Measurements from ENCODE around the gene LGMN. TPM values are rescaled to one million over a fixed set of nuclear protein-coding genes. Genes with fewer than 3 reads are reported as not detected.

The LGMN gene
- polyA plus RNA-seq, 1 of the 3 experiments (the other 2 are of a cell fraction) = 76.3 TPM

GRCh38 chr14:92744198-92744597 lies 4.2 kb downstream of the LGMN start:
- ChIA-PET CTCF (interaction anchor here (0.8 kb wide), 1 partner anchor 58 kb away, joined by 3 read pairs; no protein-coding TSS in a partner anchor), POLR2A (no interaction called here)
- H3K9me2 ChIP-seq = no peaks in the 10 kb centered on the region
- no peak overlapping the region for H3K4me3 ChIP-seq (ENCODE audit: low read depth in 2 of 2, low read length in 1 of 2)
- H3K9ac ChIP-seq = no peak overlapping the region
- no peak overlapping the region for H3K27ac ChIP-seq (ENCODE audit: low read depth in 2 of 2, low read length in 1 of 2)
- 90% methylated on average over 2 of the region's 2 CpGs for WGBS (ENCODE audit: low lambda C conversion rate)
- H3K4me1 ChIP-seq (ENCODE audit: control insufficient read depth in 1 of 2, insufficient read depth in 2 of 2, low read depth in 1 of 2, low read length in 1 of 2) = peaks cover 0 to 6% of the 10 kb centered on the region in 2 experiments; a peak in 1 of 4 replicates
- TF ChIP-seq POLR2AphosphoS5 (IDR thresholded peaks at IDR 0.05; ENCODE audit: low read depth, low read length) (no peak), SMC3 (IDR thresholded peaks at IDR 0.05; ENCODE audit: low read depth, low read length) (no peak), TAF1 (IDR thresholded peaks at IDR 0.05; ENCODE audit: borderline replicate concordance, low read depth, low read length) (no peak), RXRA (IDR thresholded peaks at IDR 0.05; ENCODE audit: borderline replicate concordance, low read depth) (no peak), GATA2 (CRISPR knock-in tag; IDR thresholded peaks at IDR 0.05) (no peak), YY1 (IDR thresholded peaks at IDR 0.05; ENCODE audit: low read depth) (no peak), PBX3 (IDR thresholded peaks at IDR 0.05) (no peak), MEF2A (IDR thresholded peaks at IDR 0.05; ENCODE audit: borderline replicate concordance, low read depth) (no peak), TEAD4 (IDR thresholded peaks at IDR 0.05; ENCODE audit: borderline replicate concordance, insufficient read depth) (no peak), FOXJ3 (CRISPR knock-in tag; IDR thresholded peaks at IDR 0.05) (no peak), CHD2 (IDR thresholded peaks at IDR 0.05; ENCODE audit: low read length, partially characterized antibody) (no peak), FOSL2 (IDR thresholded peaks at IDR 0.05; ENCODE audit: borderline replicate concordance, low read depth) (no peak)
- TF ChIP-seq, protein P1, sequence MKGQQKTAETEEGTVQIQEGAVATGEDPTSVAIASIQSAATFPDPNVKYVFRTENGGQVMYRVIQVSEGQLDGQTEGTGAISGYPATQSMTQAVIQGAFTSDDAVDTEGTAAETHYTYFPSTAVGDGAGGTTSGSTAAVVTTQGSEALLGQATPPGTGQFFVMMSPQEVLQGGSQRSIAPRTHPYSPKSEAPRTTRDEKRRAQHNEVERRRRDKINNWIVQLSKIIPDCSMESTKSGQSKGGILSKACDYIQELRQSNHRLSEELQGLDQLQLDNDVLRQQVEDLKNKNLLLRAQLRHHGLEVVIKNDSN (IDR thresholded peaks at IDR 0.05; ENCODE audit: borderline replicate concordance, low read depth) = no peak
- TF ChIP-seq, protein P2, sequence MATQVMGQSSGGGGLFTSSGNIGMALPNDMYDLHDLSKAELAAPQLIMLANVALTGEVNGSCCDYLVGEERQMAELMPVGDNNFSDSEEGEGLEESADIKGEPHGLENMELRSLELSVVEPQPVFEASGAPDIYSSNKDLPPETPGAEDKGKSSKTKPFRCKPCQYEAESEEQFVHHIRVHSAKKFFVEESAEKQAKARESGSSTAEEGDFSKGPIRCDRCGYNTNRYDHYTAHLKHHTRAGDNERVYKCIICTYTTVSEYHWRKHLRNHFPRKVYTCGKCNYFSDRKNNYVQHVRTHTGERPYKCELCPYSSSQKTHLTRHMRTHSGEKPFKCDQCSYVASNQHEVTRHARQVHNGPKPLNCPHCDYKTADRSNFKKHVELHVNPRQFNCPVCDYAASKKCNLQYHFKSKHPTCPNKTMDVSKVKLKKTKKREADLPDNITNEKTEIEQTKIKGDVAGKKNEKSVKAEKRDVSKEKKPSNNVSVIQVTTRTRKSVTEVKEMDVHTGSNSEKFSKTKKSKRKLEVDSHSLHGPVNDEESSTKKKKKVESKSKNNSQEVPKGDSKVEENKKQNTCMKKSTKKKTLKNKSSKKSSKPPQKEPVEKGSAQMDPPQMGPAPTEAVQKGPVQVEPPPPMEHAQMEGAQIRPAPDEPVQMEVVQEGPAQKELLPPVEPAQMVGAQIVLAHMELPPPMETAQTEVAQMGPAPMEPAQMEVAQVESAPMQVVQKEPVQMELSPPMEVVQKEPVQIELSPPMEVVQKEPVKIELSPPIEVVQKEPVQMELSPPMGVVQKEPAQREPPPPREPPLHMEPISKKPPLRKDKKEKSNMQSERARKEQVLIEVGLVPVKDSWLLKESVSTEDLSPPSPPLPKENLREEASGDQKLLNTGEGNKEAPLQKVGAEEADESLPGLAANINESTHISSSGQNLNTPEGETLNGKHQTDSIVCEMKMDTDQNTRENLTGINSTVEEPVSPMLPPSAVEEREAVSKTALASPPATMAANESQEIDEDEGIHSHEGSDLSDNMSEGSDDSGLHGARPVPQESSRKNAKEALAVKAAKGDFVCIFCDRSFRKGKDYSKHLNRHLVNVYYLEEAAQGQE (IDR thresholded peaks at IDR 0.05; ENCODE audit: low read depth, low read length) = no peak
- TF ChIP-seq, protein P3, sequence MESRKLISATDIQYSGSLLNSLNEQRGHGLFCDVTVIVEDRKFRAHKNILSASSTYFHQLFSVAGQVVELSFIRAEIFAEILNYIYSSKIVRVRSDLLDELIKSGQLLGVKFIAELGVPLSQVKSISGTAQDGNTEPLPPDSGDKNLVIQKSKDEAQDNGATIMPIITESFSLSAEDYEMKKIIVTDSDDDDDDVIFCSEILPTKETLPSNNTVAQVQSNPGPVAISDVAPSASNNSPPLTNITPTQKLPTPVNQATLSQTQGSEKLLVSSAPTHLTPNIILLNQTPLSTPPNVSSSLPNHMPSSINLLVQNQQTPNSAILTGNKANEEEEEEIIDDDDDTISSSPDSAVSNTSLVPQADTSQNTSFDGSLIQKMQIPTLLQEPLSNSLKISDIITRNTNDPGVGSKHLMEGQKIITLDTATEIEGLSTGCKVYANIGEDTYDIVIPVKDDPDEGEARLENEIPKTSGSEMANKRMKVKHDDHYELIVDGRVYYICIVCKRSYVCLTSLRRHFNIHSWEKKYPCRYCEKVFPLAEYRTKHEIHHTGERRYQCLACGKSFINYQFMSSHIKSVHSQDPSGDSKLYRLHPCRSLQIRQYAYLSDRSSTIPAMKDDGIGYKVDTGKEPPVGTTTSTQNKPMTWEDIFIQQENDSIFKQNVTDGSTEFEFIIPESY (IDR thresholded peaks at IDR 0.05; ENCODE audit: borderline replicate concordance, low read depth) = no peak
- H3K27me3 ChIP-seq (ENCODE audit: insufficient read depth) = no peaks in the 10 kb centered on the region
- DNase-seq = no peak
- no peak overlapping the region for H3K4me2 ChIP-seq
- no peak overlapping the region for H2AFZ ChIP-seq (ENCODE audit: low read depth)
- H3K79me2 ChIP-seq (ENCODE audit: insufficient read depth) = peaks cover 25% of the 10 kb centered on the region; the same call in 1 of the 2 replicates
- H3K36me3 ChIP-seq (replicated peaks in 1 of 2; ENCODE audit: control insufficient read depth in 1 of 2, insufficient read depth in 2 of 2, low read length in 1 of 2) = no peaks in the 10 kb centered on the region
- H3F3A ChIP-seq (replicated peaks; ENCODE audit: insufficient read depth) = no peaks in the 10 kb centered on the region
- no peaks in the 10 kb centered on the region for H3K9me3 ChIP-seq
- no peaks in the 10 kb centered on the region for H4K20me1 ChIP-seq (ENCODE audit: insufficient read depth)
